ENCODE data around the gene SEC14L2.
A peak's percentile ranks its signal among the peaks of the same experiment; 100 is the strongest.

SEC14L2 gene

DNA sequence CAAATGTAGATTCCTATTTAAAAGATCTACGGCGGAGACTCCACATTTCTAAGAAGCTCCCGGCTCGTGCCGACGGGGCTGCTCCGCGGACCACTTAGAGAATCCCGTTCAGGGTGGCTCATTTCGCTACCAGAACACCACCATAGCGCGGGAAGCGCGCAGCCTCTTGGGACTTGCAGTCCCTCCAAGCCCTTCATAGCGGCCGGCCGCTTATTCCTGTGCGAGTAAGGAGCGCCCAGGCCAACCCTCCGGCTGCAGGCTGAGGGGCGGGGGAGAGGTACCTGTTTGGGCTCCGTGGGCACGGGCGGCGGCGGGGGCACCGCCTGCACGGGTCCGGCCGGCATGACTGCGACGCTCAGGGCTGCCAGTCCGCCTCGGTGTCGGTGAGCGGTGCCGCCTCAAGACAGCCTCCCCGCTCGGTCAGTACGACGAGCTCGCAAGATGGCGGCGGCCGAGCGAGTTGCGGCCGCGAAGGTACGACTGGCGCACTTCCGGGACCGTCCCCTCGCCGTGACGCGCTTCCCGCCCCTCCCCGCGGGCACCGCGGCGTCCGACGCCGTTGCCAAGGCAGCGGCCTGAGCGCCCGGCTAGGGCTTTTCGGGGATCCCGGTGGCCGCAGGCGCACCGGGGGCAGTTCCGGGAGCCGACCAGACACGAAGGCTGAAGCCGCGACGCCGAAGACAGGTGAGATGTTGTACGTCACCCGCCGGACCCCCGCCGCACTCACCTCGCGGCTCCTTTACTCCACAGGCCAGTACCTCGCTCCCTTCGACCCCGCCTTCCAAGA, 40.2 kb upstream of the SEC14L2 start, which contains the start of the genes CCDC157 and SF3A1 (continued):
- no peak for TF ChIP-seq AEBP2 (tag by site-specific recombination; IDR thresholded peaks at IDR 0.05; ENCODE audit: borderline replicate concordance)
- no peak for TF ChIP-seq GLIS1 (tag by site-specific recombination; IDR thresholded peaks at IDR 0.05)
- peak; percentile 92 for TF ChIP-seq ZEB2 (tag by site-specific recombination; IDR thresholded peaks at IDR 0.05)
- no peak for TF ChIP-seq ZNF830 (tag by site-specific recombination; IDR thresholded peaks at IDR 0.05; ENCODE audit: low read depth)
- TF ChIP-seq MYNN (tag by site-specific recombination; IDR thresholded peaks at IDR 0.05; ENCODE audit: borderline replicate concordance): no peak
- TF ChIP-seq ZNF473 (tag by site-specific recombination; IDR thresholded peaks at IDR 0.05): no peak
- no peak for TF ChIP-seq HOXD13 (CRISPR knock-in tag; IDR thresholded peaks at IDR 0.05; ENCODE audit: borderline replicate concordance)
- no peak for TF ChIP-seq ZBTB48 (tag by site-specific recombination; IDR thresholded peaks at IDR 0.05)
- TF ChIP-seq, protein P1, sequence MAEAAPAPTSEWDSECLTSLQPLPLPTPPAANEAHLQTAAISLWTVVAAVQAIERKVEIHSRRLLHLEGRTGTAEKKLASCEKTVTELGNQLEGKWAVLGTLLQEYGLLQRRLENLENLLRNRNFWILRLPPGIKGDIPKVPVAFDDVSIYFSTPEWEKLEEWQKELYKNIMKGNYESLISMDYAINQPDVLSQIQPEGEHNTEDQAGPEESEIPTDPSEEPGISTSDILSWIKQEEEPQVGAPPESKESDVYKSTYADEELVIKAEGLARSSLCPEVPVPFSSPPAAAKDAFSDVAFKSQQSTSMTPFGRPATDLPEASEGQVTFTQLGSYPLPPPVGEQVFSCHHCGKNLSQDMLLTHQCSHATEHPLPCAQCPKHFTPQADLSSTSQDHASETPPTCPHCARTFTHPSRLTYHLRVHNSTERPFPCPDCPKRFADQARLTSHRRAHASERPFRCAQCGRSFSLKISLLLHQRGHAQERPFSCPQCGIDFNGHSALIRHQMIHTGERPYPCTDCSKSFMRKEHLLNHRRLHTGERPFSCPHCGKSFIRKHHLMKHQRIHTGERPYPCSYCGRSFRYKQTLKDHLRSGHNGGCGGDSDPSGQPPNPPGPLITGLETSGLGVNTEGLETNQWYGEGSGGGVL (tag by site-specific recombination; IDR thresholded peaks at IDR 0.05): no peak
- TF ChIP-seq PRDM6 (tag by site-specific recombination; IDR thresholded peaks at IDR 0.05): no peak
- TF ChIP-seq ZNF654 (tag by site-specific recombination; IDR thresholded peaks at IDR 0.05; ENCODE audit: low read depth): no peak
- TF ChIP-seq ZNF677 (tag by site-specific recombination; IDR thresholded peaks at IDR 0.05): no peak
- TF ChIP-seq, protein P2, sequence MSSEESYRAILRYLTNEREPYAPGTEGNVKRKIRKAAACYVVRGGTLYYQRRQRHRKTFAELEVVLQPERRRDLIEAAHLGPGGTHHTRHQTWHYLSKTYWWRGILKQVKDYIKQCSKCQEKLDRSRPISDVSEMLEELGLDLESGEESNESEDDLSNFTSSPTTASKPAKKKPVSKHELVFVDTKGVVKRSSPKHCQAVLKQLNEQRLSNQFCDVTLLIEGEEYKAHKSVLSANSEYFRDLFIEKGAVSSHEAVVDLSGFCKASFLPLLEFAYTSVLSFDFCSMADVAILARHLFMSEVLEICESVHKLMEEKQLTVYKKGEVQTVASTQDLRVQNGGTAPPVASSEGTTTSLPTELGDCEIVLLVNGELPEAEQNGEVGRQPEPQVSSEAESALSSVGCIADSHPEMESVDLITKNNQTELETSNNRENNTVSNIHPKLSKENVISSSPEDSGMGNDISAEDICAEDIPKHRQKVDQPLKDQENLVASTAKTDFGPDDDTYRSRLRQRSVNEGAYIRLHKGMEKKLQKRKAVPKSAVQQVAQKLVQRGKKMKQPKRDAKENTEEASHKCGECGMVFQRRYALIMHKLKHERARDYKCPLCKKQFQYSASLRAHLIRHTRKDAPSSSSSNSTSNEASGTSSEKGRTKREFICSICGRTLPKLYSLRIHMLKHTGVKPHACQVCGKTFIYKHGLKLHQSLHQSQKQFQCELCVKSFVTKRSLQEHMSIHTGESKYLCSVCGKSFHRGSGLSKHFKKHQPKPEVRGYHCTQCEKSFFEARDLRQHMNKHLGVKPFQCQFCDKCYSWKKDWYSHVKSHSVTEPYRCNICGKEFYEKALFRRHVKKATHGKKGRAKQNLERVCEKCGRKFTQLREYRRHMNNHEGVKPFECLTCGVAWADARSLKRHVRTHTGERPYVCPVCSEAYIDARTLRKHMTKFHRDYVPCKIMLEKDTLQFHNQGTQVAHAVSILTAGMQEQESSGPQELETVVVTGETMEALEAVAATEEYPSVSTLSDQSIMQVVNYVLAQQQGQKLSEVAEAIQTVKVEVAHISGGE (tag by site-specific recombination; conservative IDR thresholded peaks at IDR 0.05; ENCODE audit: low read depth): peak; percentile 95
- TF ChIP-seq ATF2 (tag by site-specific recombination; IDR thresholded peaks at IDR 0.05; ENCODE audit: low read depth): no peak
- TF ChIP-seq, protein P3, sequence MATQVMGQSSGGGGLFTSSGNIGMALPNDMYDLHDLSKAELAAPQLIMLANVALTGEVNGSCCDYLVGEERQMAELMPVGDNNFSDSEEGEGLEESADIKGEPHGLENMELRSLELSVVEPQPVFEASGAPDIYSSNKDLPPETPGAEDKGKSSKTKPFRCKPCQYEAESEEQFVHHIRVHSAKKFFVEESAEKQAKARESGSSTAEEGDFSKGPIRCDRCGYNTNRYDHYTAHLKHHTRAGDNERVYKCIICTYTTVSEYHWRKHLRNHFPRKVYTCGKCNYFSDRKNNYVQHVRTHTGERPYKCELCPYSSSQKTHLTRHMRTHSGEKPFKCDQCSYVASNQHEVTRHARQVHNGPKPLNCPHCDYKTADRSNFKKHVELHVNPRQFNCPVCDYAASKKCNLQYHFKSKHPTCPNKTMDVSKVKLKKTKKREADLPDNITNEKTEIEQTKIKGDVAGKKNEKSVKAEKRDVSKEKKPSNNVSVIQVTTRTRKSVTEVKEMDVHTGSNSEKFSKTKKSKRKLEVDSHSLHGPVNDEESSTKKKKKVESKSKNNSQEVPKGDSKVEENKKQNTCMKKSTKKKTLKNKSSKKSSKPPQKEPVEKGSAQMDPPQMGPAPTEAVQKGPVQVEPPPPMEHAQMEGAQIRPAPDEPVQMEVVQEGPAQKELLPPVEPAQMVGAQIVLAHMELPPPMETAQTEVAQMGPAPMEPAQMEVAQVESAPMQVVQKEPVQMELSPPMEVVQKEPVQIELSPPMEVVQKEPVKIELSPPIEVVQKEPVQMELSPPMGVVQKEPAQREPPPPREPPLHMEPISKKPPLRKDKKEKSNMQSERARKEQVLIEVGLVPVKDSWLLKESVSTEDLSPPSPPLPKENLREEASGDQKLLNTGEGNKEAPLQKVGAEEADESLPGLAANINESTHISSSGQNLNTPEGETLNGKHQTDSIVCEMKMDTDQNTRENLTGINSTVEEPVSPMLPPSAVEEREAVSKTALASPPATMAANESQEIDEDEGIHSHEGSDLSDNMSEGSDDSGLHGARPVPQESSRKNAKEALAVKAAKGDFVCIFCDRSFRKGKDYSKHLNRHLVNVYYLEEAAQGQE (tag by site-specific recombination; IDR thresholded peaks at IDR 0.05): no peak
- peak; percentile 71 for TF ChIP-seq SP2 (tag by site-specific recombination; IDR thresholded peaks at IDR 0.05)
- peak; percentile 83; the same call in 1 of the 2 replicates for TF ChIP-seq ZFP37 (tag by site-specific recombination; IDR thresholded peaks at IDR 0.05)
- TF ChIP-seq ZNF10 (tag by site-specific recombination; IDR thresholded peaks at IDR 0.05): no peak
- TF ChIP-seq ZNF311 (tag by site-specific recombination; IDR thresholded peaks at IDR 0.05; ENCODE audit: borderline replicate concordance): no peak
- no peak for TF ChIP-seq ZNF302 (tag by site-specific recombination; IDR thresholded peaks at IDR 0.05; ENCODE audit: low read depth)
- TF ChIP-seq ZNF24 (tag by site-specific recombination; IDR thresholded peaks at IDR 0.05): no peak; the same call in 1 of the 2 replicates
- TF ChIP-seq ZNF341 (tag by site-specific recombination; IDR thresholded peaks at IDR 0.05; ENCODE audit: low read depth): peak; percentile 55
- no peak for TF ChIP-seq GLIS2 (tag by site-specific recombination; IDR thresholded peaks at IDR 0.05)
- TF ChIP-seq ZNF2 (tag by site-specific recombination; IDR thresholded peaks at IDR 0.05): peak; percentile 85
- TF ChIP-seq ZNF843 (tag by site-specific recombination; IDR thresholded peaks at IDR 0.05): no peak
- TF ChIP-seq ZIC2 (tag by site-specific recombination; IDR thresholded peaks at IDR 0.05): 0 out of 2 replicates have a peak, but pooled peaks have one; percentile 16

Data from HEK293 (cell line).